Fibroblast of lung (primary cell): ENCODE measurements around the gene LLCFC1. TPM values are rescaled to one million over a fixed set of nuclear protein-coding genes. Genes with fewer than 3 reads are reported as not detected.

Source experiments
- DNase-seq, 2 donors: peaks; one replicate each; pipeline versions ENCODE4 v3.0.0 to v3.0.0-alpha.2; 2010; ENCODE audit warnings: low read depth in 2 of 2
- H2AFZ ChIP-seq: 2 replicates; pipeline ENCODE4 v1.5.1; 2012; ENCODE audit warnings: low read length, control low read depth, inconsistent platforms
- H3K27ac ChIP-seq: 2 replicates; pipeline ENCODE4 v1.5.1; 2011; ENCODE audit warnings: low read length, control low read depth; ENCODE audit not compliant: insufficient read depth
- H3K27me3 ChIP-seq: 2 replicates; pipeline ENCODE4 v1.5.1; 2011; ENCODE audit warnings: mild to moderate bottlenecking, low read length; ENCODE audit not compliant: control insufficient read depth, insufficient read depth
- H3K36me3 ChIP-seq: 2 replicates; pipeline ENCODE4 v1.5.1; 2011; ENCODE audit warnings: low read length; ENCODE audit not compliant: control insufficient read depth, insufficient read depth
- H3K4me1 ChIP-seq: 2 replicates; pipeline ENCODE4 v1.5.1; 2011; ENCODE audit warnings: low read length; ENCODE audit not compliant: control insufficient read depth, insufficient read depth; ENCODE audit errors: extremely low read depth
- H3K4me2 ChIP-seq: 2 replicates; pipeline ENCODE4 v1.5.1; 2011; ENCODE audit warnings: low read length, control low read depth; ENCODE audit not compliant: insufficient read depth; ENCODE audit errors: extremely low read depth
- H3K4me3 ChIP-seq, 4 experiments: fragments of 200-600 bp in 1 of 4; sonication (generic) in 1 of 4; replicated peaks in 1 of 4; 2 replicates each; pipeline ENCODE4 v1.5.1; 2011 to 2016; ENCODE audit warnings: low read length in 4 of 4, low read depth in 3 of 4, mild to moderate bottlenecking in 3 of 4, control low read depth in 2 of 4, inconsistent platforms in 1 of 4, mixed read lengths in 1 of 4; ENCODE audit not compliant: insufficient read depth in 1 of 4; ENCODE audit errors: control extremely low read depth in 1 of 4
- H3K79me2 ChIP-seq: 2 replicates; pipeline ENCODE4 v1.5.1; 2012; ENCODE audit warnings: mild to moderate bottlenecking, low read length, inconsistent platforms; ENCODE audit not compliant: control insufficient read depth, insufficient read depth
- H3K9ac ChIP-seq: 2 replicates; pipeline ENCODE4 v1.5.1; 2011; ENCODE audit warnings: mild to moderate bottlenecking, low read length, control low read depth; ENCODE audit not compliant: insufficient read depth
- H3K9me3 ChIP-seq: 2 replicates; pipeline ENCODE4 v1.5.1; 2012; ENCODE audit warnings: low read depth, low read length; ENCODE audit not compliant: control insufficient read depth, insufficient read depth
- H4K20me1 ChIP-seq: 2 replicates; pipeline ENCODE4 v1.5.1; 2011; ENCODE audit warnings: low read length; ENCODE audit not compliant: control insufficient read depth, insufficient read depth; ENCODE audit errors: extremely low read depth
- CTCF ChIP-seq, 2 donors: IDR thresholded peaks in 1 of 2; conservative IDR thresholded peaks in 1 of 2; 1 replicate in 1 of 2; 2 replicates in 1 of 2; pipeline ENCODE4 v1.5.1; 2011 to 2012; ENCODE audit warnings: low read length in 2 of 2, control low read depth in 1 of 2, inconsistent platforms in 1 of 2, low read depth in 1 of 2, mild to moderate bottlenecking in 1 of 2
- EZH2 ChIP-seq: IDR thresholded peaks from 2 replicates; pipeline ENCODE4 v1.5.1; 2012; ENCODE audit warnings: low read length, control low read depth, mild to moderate bottlenecking; ENCODE audit errors: missing control alignments
- polyA plus RNA-seq, 2 donors: library from polyadenylated mRNA; depleted of rRNA in 1 of 2; stranded (reverse) in 1 of 2; unstranded in 1 of 2; fragments of >200 nt; gene quantifications; 2 replicates each; pipeline ENCODE4 v1.2.1, GENCODE V29; 2011 to 2012; ENCODE audit warnings: missing spikeins in 1 of 2
- total RNA-seq: library from RNA; depleted of rRNA; stranded (reverse); fragments of >200 nt; gene quantifications from 2 replicates; pipeline ENCODE4 v1.2.1, GENCODE V29; 2014

LLCFC1 gene
- total and polyA plus RNA-seq, 2 donors (not counting 1 experiment from before 2014, with no cell fraction given), result not detected

- H4K20me1 ChIP-seq, result no peaks in the 10 kb centered on the region
Measured at GRCh38 chr7:142897691-142898090, 41.6 kb upstream of the LLCFC1 start.

GRCh38 chr7:142898377-142899170, 40.7 kb upstream of the LLCFC1 start:
- TF ChIP-seq EZH2 (no peak), CTCF (conservative IDR thresholded peaks at IDR 0.05 in 1 of 2, IDR thresholded peaks at IDR 0.05 in 1 of 2; ENCODE audit: low read depth in 1 of 2, low read length in 2 of 2) (no peak)

More at GRCh38 chr7:142897691-142898090, 41.6 kb upstream of the LLCFC1 start:
- no peaks in the 10 kb centered on the region for H3K27me3 ChIP-seq
- H3K9me3 ChIP-seq, result no peaks in the 10 kb centered on the region
- no peak for DNase-seq
- TF ChIP-seq CTCF (conservative IDR thresholded peaks at IDR 0.05 in 1 of 2, IDR thresholded peaks at IDR 0.05 in 1 of 2; ENCODE audit: low read depth in 1 of 2, low read length in 2 of 2), result no peak
- TF ChIP-seq EZH2, result no peak
- no peak overlapping the region for H3K4me2 ChIP-seq
- H3K36me3 ChIP-seq, result no peaks in the 10 kb centered on the region
- H3K9ac ChIP-seq, result no peak overlapping the region
- H3K27ac ChIP-seq, result no peak overlapping the region
- no peak overlapping the region for H2AFZ ChIP-seq
- no peak overlapping the region for H3K4me3 ChIP-seq
- H3K79me2 ChIP-seq, result no peaks in the 10 kb centered on the region
- no peaks in the 10 kb centered on the region for H3K4me1 ChIP-seq

GRCh38 chr7:142899661-142900060, 39.6 kb upstream of the LLCFC1 start:
- no peak for TF ChIP-seq EZH2
- no peak for TF ChIP-seq CTCF (conservative IDR thresholded peaks at IDR 0.05 in 1 of 2, IDR thresholded peaks at IDR 0.05 in 1 of 2; ENCODE audit: low read depth in 1 of 2, low read length in 2 of 2)

More at GRCh38 chr7:142898377-142899170, 40.7 kb upstream of the LLCFC1 start:
- no peak overlapping the region for H2AFZ ChIP-seq
- H3K4me3 ChIP-seq, result no peak overlapping the region
- H3K27me3 ChIP-seq, result no peaks in the 10 kb centered on the region
- no peaks in the 10 kb centered on the region for H3K79me2 ChIP-seq
- no peak overlapping the region for H3K27ac ChIP-seq
- no peak overlapping the region for H3K9ac ChIP-seq
- no peaks in the 10 kb centered on the region for H4K20me1 ChIP-seq
- no peaks in the 10 kb centered on the region for H3K4me1 ChIP-seq
- no peak for DNase-seq
- H3K36me3 ChIP-seq, result no peaks in the 10 kb centered on the region
- H3K4me2 ChIP-seq, result no peak overlapping the region
- H3K9me3 ChIP-seq, result no peaks in the 10 kb centered on the region

More at GRCh38 chr7:142899661-142900060, 39.6 kb upstream of the LLCFC1 start:
- H3K4me3 ChIP-seq, result no peak overlapping the region
- no peaks in the 10 kb centered on the region for H3K9me3 ChIP-seq
- no peak for DNase-seq
- H2AFZ ChIP-seq, result no peak overlapping the region
- no peak overlapping the region for H3K27ac ChIP-seq
- no peaks in the 10 kb centered on the region for H3K36me3 ChIP-seq
- H3K79me2 ChIP-seq, result no peaks in the 10 kb centered on the region
- no peak overlapping the region for H3K4me2 ChIP-seq
- H4K20me1 ChIP-seq, result no peaks in the 10 kb centered on the region
- H3K27me3 ChIP-seq, result no peaks in the 10 kb centered on the region
- no peaks in the 10 kb centered on the region for H3K4me1 ChIP-seq
- H3K9ac ChIP-seq, result no peak overlapping the region
